ENCODE results near the gene PRSS57.
"Not testable (repeated sequence)": the region's sequence is repeated elsewhere in the genome, so short reads cannot be mapped to it uniquely, and the experiment has no call there.

The PRSS57 gene

DNA sequence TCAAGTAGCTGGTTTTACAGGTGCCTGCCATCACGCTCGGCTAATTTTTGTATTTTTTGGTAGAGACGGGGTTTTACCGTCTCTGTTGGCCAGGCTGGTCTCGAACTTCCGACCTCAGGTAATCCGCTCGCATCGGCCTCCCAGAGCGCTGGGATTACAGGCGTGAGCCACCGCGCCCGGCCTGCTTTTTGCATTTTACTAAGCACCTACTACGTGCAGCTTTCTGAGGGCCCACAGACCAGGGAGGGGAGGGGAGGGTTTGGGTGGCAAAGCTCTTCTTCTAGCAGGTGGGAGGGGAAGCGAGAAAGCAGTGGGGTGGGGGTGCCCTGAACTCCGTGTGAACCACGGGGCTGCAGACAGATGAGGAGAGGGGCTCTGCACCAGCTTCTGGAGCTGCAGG, 28.5 kb upstream of the PRSS57 start:
- in situ Hi-C loops (cut with MboI; ENCODE audit: low sequenced_read_pairs), result no loop called here

DNA sequence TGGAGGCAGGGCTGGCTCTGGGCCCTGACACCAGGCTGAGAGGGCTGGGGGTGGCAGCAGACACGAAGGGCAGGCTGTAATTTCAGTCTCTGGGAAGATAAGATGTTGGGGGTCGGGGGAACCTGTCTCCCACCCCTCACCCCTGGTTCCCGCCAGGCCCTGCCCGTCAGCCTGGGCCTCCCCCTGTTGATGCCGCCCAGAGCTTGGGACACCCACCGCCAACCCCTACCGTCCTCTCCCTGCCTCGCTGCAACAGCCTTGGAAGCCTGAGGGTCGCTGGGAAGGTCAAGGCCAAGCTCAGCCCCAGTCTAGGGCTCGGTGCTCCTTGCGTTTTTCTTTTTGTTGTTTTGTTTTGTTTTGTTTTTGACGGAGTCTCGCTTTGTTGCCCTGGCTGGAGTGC, 28.0 kb upstream of the PRSS57 start:
- in situ Hi-C loops (cut with MboI; ENCODE audit: low sequenced_read_pairs), result no loop called here

- in situ Hi-C loops (cut with MboI; ENCODE audit: low sequenced_read_pairs), result no loop called here
These were observed 27.4 kb upstream of the PRSS57 start for GRCh38 chr19:722553-723101.

GRCh38 chr19:720345-721160, 25.3 kb upstream of the PRSS57 start:
- in situ Hi-C loops (cut with MboI; ENCODE audit: low sequenced_read_pairs), result no loop called here

- in situ Hi-C loops (cut with MboI; ENCODE audit: low sequenced_read_pairs), result no loop called here
These were observed 24.5 kb upstream of the PRSS57 start for GRCh38 chr19:719636-720344.

GRCh38 chr19:718991-719512, 23.8 kb upstream of the PRSS57 start:
- in situ Hi-C loops (cut with MboI; ENCODE audit: low sequenced_read_pairs), result no loop called here

DNA sequence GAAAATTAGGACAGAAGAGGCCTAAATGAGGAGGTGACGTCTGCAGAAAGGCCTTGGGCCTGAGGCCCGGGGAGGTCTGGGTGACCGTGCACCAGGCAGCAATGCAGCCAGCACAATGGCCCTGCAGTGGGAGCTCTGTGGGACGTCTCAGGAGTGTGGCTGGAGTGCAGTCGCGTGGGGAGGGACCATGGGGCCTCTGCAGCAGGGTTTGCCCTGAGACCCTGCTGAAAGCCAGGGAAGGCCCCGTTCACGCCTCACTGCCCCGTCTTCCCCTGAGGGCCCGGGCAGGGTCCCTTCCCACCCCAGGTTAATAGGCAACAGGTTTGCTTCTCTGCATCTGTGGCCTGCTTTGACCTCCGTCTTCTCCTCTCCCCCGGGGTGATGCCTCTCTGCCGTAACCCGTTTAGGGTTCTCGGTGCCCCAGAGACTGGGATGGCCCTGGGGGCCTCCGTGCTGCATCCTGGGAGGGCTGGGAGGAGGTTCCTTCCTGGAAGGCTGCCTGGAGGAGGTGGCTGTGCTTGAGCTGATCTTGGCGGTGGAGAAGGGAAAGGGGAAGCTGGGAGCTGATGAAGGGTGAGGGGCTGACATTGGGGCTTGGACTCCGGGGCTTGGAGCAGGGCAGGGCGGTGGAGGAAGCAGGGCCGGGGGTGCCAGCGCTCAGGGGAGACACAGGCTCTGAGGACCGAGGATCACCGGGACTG, 23.1 kb upstream of the PRSS57 start:
- in situ Hi-C loops (cut with MboI; ENCODE audit: low sequenced_read_pairs), result no loop called here

- in situ Hi-C loops (cut with MboI; ENCODE audit: low sequenced_read_pairs), result no loop called here
These were observed 20.1 kb upstream of the PRSS57 start for GRCh38 chr19:715347-715746.

DNA sequence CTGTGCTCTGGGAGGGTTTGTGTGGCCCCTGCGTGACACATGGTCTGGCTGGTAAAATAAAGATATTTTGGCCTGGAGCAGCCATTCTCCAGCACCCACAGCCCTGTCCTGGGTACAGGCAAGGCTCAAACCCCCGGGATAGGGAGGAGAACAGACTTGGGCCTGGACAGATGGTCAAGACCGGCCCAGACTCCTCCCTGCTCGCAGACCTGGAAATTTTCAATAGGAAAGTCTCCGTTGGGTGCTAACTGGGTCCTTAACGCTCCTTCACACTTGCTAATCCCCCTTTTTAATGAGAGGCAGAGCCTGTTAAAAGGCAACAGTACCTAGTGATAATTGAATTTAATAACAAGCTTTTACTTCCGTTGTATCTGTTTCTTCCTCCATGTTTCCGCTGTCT, 16.0 kb upstream of the PRSS57 start:
- in situ Hi-C loops (cut with MboI; ENCODE audit: low sequenced_read_pairs), result no loop called here

- in situ Hi-C loops (cut with MboI; ENCODE audit: low sequenced_read_pairs), result no loop called here
These were observed 15.5 kb upstream of the PRSS57 start for GRCh38 chr19:710767-711166.

GRCh38 chr19:709965-710571, 14.8 kb upstream of the PRSS57 start:
- in situ Hi-C loops (cut with MboI; ENCODE audit: low sequenced_read_pairs), result no loop called here

DNA sequence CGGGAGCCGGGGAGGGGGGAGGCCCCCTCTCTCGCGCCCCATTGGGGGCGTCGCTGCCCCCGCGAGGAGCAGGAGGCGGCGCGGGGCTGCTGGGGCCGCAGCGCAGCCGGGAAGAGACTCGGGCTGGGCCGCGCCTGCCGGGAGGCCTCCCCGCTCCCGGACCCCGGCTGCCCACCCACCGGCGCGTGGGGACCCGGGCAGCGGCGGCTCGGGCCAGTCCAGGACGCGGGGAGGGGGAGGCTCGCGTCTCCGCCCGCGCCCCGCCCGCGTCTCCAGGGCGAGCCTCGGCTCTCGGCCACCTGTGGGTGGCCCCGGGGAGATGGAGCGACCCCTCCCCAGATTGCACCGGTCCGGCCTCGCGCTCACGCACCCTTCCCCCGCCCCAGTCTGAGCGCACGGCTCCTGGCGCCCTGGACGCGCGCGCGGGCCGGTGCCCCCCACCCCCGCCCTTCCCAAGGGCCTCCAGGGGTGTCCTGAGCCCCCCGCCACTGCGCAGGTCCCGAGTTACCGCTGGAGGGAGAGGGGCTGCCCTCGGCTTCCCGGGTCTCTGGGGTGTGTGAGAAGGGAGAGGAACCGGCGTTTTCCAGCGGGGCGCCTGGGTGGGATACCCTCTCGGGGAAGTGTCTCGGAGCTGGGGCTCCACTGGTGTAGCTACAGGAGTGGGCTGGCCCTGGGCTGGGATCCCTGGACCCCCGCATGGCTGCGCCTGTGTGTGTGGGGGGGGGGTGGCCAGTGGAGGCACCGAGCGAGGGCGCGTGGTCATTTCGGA, 14.1 kb upstream of the PRSS57 start:
- in situ Hi-C loops (cut with MboI; ENCODE audit: low sequenced_read_pairs), result no loop called here

GRCh38 chr19:708154-709143, 13.2 kb upstream of the PRSS57 start, which contains the start of gene PALM:
PALM (plus strand) TSS chr19:708935; CDS start chr19:709147, 212 bp downstream.
- in situ Hi-C loops (cut with MboI; ENCODE audit: low sequenced_read_pairs), result no loop called here

GRCh38 chr19:704447-704741, 9.1 kb upstream of the PRSS57 start:
- in situ Hi-C loops (cut with MboI; ENCODE audit: low sequenced_read_pairs), result no loop called here

DNA sequence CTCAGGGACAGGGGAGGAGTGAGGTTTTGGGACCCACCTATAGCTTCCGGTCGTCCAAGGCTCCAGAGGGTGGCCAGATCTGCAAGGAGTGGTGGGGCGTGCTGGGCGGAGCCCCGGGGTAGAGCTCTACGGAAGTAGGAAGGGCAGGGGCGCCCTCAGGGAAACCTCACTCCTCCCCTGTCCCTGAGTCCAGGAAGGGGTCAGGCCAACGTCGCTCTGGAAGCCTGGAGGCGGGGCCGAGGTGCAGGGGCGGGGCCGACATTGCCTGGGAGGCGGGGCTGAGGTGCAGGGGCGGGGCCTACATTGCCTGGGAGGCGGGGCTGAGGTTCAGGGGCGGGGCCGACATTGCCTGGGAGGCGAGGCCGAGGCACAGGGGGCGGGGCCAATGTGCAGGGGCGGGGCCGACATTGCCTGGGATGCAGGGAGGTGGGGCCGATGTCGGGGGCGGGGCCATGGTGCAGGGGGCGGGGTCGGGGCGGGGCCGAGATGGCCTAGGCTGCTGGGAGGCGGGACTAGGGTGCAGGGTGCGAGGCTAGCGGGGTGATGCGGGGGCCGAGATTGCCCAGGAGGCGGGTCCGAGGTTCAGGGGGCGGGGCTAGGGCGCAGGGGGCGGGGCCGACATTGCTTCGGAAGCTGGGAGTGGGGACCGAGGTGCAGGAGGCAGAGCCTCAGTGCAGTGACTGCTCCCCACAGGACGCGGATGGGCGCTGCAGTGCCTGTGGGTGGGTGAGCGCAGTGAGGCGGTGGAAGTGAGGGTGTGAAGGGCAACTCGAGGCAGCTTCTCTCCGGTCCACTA, 8.6 kb upstream of the PRSS57 start:
- in situ Hi-C loops (cut with MboI; ENCODE audit: low sequenced_read_pairs), result no loop called here

- in situ Hi-C loops (cut with MboI; ENCODE audit: low sequenced_read_pairs), result no loop called here
These were observed 8.0 kb upstream of the PRSS57 start for GRCh38 chr19:703329-703650.

DNA sequence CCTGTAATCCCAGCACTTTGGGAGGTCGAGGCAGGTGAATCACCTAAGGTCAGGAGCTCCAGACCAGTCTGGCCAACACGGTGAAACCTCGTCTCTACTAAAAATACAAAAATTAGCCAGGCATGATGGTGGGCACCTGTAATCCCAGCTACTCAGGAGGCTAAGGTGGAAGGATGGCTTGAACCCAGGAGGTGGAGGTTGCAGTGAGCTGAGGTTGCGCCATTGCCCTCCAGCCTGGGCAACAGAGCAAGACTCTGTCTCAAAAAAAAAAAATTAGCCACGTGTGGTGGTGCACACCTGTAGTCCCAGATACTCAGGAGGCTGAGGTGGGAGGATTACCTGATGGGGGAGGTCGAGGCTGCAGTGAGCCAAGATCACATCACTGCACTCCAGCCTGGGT, 7.6 kb upstream of the PRSS57 start:
- in situ Hi-C loops (cut with MboI; ENCODE audit: low sequenced_read_pairs), result not testable (repeated sequence)

GRCh38 chr19:699885-700284, 4.6 kb upstream of the PRSS57 start:
- in situ Hi-C loops (cut with MboI; ENCODE audit: low sequenced_read_pairs), result not testable (repeated sequence)
